Skin epidermis (tissue), 12 donors: ENCODE results near the gene DECR2.
A peak's percentile ranks its signal among the peaks of the same experiment; 100 is the strongest.
"Not testable (repeated sequence)": the region's sequence is repeated elsewhere in the genome, so short reads cannot be mapped to it uniquely, and the experiment has no call there.

Experiments
- H3K27ac ChIP-seq, 21 experiments: fragments of 200-600 bp; sonication (generic) in 11 of 21; one replicate each; pipeline ENCODE4 v1.5.0; 2020; ENCODE audit warnings: mild to moderate bottlenecking in 3 of 21, inconsistent platforms in 2 of 21, moderate library complexity in 2 of 21
- H3K4me3 ChIP-seq, 7 experiments: fragments of 200-600 bp; sonication (generic) in 2 of 7; one replicate each; pipeline ENCODE4 v1.5.0; 2020; ENCODE audit warnings: inconsistent platforms in 2 of 7, mild to moderate bottlenecking in 2 of 7, moderate library complexity in 1 of 7

Gene DECR2

GRCh38 chr16:377419-377951 lies 24.2 kb upstream of the DECR2 start:
- Histone ChIP-seq H3K4me3 (no peak overlapping the region), H3K27ac (no peak overlapping the region)

- H3K4me3 ChIP-seq, H3K27ac ChIP-seq: not testable (repeated sequence)
Observed at GRCh38 chr16:378113-378820, 23.4 kb upstream of the DECR2 start.

GRCh38 chr16:378821-379182 lies 22.9 kb upstream of the DECR2 start:
- H3K27ac ChIP-seq: no peak overlapping the region
- no peak overlapping the region for H3K4me3 ChIP-seq

- Histone ChIP-seq H3K4me3 (no peak overlapping the region), H3K27ac (peak overlapping the region in 4 of 21 experiments; percentile 12 to 44 (median 18))
Observed at GRCh38 chr16:379183-379960, 22.3 kb upstream of the DECR2 start.

- Histone ChIP-seq H3K4me3 (peak overlapping the region in 4 of 7 experiments; percentile 64 to 90 (median 82)), H3K27ac (peak overlapping the region in 9 of 21 experiments; percentile 12 to 91 (median 85))
Observed at GRCh38 chr16:379961-380761, 21.5 kb upstream of the DECR2 start.

- Histone ChIP-seq H3K27ac (peak overlapping the region in 17 of 21 experiments; percentile 60 to 91 (median 77)), H3K4me3 (peak overlapping the region; percentile 51 to 90 (median 73))
Observed at GRCh38 chr16:380762-381011, 21.0 kb upstream of the DECR2 start.

- H3K27ac ChIP-seq: peak overlapping the region in 20 of 21 experiments; percentile 12 to 91 (median 76)
- peak overlapping the region; percentile 51 to 90 (median 73) for H3K4me3 ChIP-seq
Observed at GRCh38 chr16:381012-381788, 20.5 kb upstream of the DECR2 start.

GRCh38 chr16:381789-382717 lies 19.6 kb upstream of the DECR2 start, which contains the start of gene PGAP6:
Gene PGAP6, minus strand, starts transcription at chr16:381978. Its CDS starts 157 bp downstream, at chr16:381821.
- Histone ChIP-seq H3K27ac (peak within 1 kb of the TSS in 20 of 21 experiments; percentile 47 to 93 (median 84)), H3K4me3 (peak within 1 kb of the TSS; percentile 59 to 93 (median 84))

GRCh38 chr16:383326-384051 lies 18.2 kb upstream of the DECR2 start:
- H3K27ac ChIP-seq: peak overlapping the region in 15 of 21 experiments; percentile 0 to 93 (median 41)
- peak overlapping the region; percentile 8 to 93 (median 84) for H3K4me3 ChIP-seq

GRCh38 chr16:386641-387156 lies 15.0 kb upstream of the DECR2 start:
- H3K27ac ChIP-seq: no peak overlapping the region
- H3K4me3 ChIP-seq: no peak overlapping the region

GRCh38 chr16:387761-388666 lies 13.7 kb upstream of the DECR2 start:
- H3K4me3 ChIP-seq: not testable (repeated sequence)

GRCh38 chr16:389352-389751 lies 12.3 kb upstream of the DECR2 start:
- no peak overlapping the region for H3K4me3 ChIP-seq
- H3K27ac ChIP-seq: no peak overlapping the region

More at GRCh38 chr16:387761-388666, 13.7 kb upstream of the DECR2 start:
- not testable (repeated sequence) for H3K27ac ChIP-seq

- Histone ChIP-seq H3K4me3 (no peak overlapping the region), H3K27ac (no peak overlapping the region)
Observed at GRCh38 chr16:391885-392335, 9.8 kb upstream of the DECR2 start.

GRCh38 chr16:392450-393030 lies 9.1 kb upstream of the DECR2 start:
- no peak overlapping the region for H3K27ac ChIP-seq
- H3K4me3 ChIP-seq: no peak overlapping the region

- Histone ChIP-seq H3K4me3 (no peak overlapping the region), H3K27ac (peak overlapping the region in 8 of 21 experiments; percentile 6 to 82 (median 66))
Observed at GRCh38 chr16:396199-396598, 5.5 kb upstream of the DECR2 start.

- peak overlapping the region; percentile 23 to 71 (median 59) for H3K4me3 ChIP-seq
- H3K27ac ChIP-seq: peak overlapping the region in 10 of 21 experiments; percentile 22 to 82 (median 73)
Observed at GRCh38 chr16:396605-397004, 5.1 kb upstream of the DECR2 start.
